Right lung (tissue), 5 donors: Measurements from ENCODE around the gene NRROS. TPM values are rescaled to one million over a fixed set of nuclear protein-coding genes. Genes with fewer than 3 reads are reported as not detected.
"Not testable (repeated sequence)": the region's sequence is repeated elsewhere in the genome, so short reads cannot be mapped to it uniquely, and the experiment has no call there.

Source experiments
- DNase-seq, 2 donors: peaks; one replicate each; pipeline ENCODE4 v3.0.0-alpha.2; 2013
- polyA plus RNA-seq, 5 donors: library from polyadenylated mRNA; unstranded; fragments of 120-200 nt; gene quantifications; one replicate each; pipeline versions ENCODE4 v1.2.1 to v1.2.3, GENCODE V29; 2013; ENCODE audit warnings: inconsistent platforms in 1 of 5, low replicate concordance in 1 of 5; ENCODE audit not compliant: insufficient read length in 5 of 5, insufficient read depth in 1 of 5

NRROS gene
- polyA plus RNA-seq, 5 donors: 5.3 to 10.4 (median 6.1) TPM

DNA sequence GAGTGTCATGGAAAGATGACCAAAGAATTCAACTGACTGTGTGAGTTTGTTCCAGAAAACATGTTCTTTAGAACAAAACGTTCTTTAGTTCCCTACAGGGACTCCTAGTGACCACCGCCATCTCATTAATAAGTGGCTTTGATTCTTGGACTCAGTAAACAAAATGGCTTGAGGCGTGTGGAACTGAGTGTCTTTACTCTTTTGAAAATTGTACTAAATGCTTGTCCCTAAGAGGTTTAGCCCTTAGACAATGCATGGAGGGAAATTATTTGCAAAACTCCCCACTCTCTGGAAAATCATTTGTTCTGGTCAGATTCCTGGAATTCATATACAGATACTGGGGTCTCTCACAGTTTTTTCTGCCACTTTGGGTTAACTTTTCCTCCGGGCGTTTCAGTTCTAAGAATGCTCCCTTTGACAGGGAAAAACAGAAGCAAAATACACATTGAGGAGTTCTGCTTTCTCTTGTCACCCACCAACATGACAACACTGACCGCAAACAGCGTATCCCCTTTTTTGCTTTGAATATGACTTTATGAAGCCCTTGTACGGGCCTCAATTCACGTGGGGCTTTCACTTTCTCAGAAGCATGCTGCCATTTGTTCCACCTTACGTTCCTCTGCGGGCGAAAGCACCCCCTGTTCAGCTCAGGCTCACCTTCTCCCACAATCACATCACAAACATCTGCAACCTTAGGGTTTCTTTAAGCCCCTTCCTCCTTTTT is 15.3 kb upstream of the NRROS start:
- no peak for DNase-seq

GRCh38 chr3:196624907-196625306 is 14.6 kb upstream of the NRROS start:
- DNase-seq: no peak

DNA sequence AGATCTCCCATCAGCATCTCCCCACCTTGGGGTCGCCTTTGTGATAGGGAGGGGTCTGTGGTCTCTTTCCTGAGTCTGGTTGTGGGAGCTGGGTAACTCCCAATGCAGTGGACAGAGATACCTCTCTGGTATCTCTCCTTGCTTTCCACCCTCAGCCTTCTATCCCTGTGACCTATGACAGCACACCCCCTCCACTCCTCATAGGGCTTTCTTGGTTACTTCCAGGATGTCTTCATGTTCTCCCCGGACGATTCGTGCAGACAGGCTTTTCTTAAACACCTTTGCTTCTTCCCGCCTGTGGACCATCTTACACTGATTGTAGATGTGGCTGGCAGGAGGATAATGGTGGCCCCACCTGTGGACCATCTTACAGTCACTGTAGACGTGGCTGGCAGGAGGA is 14.2 kb upstream of the NRROS start:
- DNase-seq: no peak

- no peak for DNase-seq
Measured at GRCh38 chr3:196627918-196628231, 11.6 kb upstream of the NRROS start.

GRCh38 chr3:196629228-196629627 is 10.3 kb upstream of the NRROS start:
- no peak for DNase-seq

- no peak for DNase-seq
Measured at GRCh38 chr3:196631682-196632045, 7.8 kb upstream of the NRROS start.

DNA sequence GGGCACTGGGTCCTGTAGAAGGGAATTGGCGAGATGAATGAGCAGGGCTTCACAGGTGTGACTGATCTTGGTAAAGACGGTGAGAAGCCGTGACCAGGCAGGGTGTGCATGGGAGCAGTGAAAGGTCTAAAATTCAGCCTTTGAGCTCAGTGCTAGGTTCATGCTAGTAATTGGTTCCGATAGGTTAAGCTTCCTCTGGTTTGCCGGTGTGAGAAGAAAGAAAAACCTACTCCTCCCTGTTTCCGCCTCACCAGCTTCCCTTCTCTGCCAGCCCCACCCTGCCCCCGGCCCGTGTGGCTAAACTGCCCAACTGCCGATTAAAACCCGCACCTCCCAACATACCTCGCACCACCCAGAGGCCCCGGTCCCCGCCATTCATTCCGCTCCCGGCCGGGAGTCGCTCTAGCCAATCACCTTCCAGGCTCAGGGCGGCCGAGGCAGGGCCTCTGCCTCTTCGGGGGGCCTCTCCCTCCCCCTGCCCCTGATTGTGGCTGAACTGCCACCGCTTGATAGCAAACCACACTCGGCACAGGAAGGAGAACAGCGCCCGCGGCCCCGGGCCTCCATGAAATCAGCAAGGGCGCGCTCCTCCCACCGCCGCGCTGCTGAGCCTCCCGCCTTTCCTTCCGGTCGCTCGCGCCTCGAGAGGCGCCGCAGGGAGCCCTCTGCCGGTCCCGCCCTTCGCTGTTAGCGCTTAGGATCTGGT is 7.3 kb upstream of the NRROS start:
- DNase-seq: peak; percentile 78 to 83

- DNase-seq: no peak
Measured at GRCh38 chr3:196633555-196634151, 5.8 kb upstream of the NRROS start.

DNA sequence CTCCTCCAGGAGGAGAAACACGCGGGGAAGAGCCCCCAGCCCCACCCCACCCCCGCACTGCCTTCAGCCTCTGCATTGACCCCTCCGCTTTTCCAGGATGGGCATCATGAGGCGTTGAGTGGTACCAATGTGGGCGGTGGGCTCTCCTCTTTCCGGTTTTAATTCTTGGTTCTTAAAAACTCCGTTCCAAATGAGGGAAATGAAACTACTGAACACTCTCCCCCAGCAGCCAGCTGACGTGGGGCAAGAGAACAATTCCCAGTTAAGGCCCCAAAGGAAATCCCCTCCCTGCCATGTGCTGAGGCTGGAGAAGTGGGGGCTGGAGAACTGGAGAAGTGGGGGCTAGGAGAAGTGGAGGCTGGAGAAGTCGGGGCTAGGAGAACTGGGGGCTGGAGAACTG is 5.3 kb upstream of the NRROS start:
- DNase-seq: no peak

- no peak for DNase-seq
Measured at GRCh38 chr3:196634829-196635228, 4.7 kb upstream of the NRROS start.

GRCh38 chr3:196636369-196637349 is 2.8 kb upstream of the NRROS start:
- DNase-seq: no peak

GRCh38 chr3:196637941-196638340 is 1.6 kb upstream of the NRROS start:
- not testable (repeated sequence) for DNase-seq

GRCh38 chr3:196638861-196639482 is 522 bp upstream of the NRROS start:
- DNase-seq: no peak

DNA sequence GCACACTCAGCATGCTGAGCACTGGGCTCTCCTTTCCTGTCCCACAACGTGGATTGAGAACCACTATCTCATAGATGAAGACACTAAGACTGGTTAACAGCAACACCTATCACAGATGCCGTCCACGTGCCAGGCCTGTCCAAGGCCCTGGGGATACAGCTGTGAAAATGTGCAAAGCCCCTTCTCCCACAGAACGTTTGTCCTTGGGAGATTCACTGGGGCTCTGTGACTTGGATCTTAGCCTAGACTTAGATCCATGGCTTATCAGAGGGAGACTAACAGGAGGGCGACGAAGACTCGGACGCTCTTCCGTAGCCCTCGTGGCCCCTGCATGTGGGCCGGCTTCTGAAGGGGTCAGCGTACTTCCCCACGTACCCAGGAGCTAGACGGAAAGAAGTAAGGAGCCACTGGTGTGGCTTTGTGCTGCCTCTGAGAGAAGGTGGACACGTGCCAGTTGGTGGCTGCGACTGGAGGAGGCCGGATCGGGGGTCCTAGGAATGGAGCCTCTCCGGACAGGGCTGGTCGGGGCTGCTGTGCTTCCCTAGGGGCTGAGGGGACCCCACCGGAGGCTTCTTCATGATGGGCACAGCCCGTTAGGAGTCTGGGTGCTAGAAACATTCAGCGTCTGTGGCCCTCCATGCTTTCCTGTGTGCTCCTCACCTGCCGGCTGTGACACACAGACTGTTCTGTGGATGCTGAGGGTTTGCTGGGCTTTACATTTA is 964 bp downstream of the NRROS start:
- DNase-seq: no peak

DNA sequence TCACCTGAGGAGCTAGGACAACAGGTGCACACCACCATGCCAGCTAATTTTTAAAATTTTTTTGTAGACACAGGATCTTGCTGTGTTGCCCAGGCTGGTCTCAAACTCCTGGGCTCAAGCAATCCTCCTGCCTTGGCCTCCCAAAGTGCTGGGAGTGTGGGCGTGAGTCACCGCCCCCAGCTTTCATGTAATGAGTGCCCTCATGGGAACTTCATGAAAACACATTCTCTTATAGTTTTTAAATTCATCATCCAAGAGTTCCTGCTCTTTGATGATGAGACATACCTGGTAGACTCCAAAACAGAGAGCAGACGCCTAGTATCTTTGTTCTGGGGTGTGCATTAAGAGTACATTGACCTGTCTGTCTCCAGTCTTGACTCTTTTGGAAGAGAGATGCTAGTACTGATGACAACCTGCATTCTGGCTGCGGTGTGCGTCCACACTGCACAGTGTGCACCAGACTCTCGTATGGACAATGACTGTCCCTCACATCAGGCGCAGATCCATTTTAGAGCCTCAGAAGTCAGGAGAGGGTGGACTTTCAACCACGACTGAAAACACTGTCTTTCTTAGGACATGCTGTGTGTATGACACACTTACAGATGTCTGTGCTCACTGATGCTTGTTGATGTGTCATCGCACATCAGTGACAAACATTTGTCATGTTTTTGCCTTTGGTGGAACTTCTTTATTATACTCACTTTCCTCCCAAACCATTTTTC is 2.0 kb downstream of the NRROS start:
- DNase-seq: no peak

DNA sequence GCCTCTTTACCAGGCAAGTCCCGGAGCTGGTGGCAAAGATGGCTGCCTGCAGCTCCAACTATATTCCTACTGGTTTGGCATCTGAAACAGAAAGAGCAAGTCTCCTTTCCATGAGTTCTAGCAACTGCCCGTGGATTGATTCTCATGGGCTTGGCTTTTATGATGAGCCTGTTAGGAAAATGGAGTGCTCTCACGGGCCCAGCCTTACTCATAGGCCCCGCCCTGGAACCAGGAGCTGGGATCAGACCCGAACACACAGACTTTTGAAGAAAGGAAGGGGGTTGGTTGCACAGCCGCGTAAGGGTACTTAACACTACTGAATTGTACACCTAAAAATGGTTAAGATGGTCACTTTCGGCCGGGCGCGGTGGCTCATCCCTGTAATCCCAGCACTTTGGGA is 2.9 kb downstream of the NRROS start:
- DNase-seq: no peak

GRCh38 chr3:196643201-196643749 is 3.8 kb downstream of the NRROS start:
- no peak for DNase-seq

- no peak for DNase-seq
Measured at GRCh38 chr3:196643761-196644160, 4.3 kb downstream of the NRROS start.

GRCh38 chr3:196645096-196645495 is 5.6 kb downstream of the NRROS start:
- no peak for DNase-seq
